SKM-1 (cell line): ENCODE measurements around the gene FSCN2.

Experiments
- DNase-seq: peaks from one replicate; lab custom pipeline; 2025; ENCODE audit not compliant: unreplicated experiment; lab: John Stamatoyannopoulos, UW

Gene FSCN2

DNA sequence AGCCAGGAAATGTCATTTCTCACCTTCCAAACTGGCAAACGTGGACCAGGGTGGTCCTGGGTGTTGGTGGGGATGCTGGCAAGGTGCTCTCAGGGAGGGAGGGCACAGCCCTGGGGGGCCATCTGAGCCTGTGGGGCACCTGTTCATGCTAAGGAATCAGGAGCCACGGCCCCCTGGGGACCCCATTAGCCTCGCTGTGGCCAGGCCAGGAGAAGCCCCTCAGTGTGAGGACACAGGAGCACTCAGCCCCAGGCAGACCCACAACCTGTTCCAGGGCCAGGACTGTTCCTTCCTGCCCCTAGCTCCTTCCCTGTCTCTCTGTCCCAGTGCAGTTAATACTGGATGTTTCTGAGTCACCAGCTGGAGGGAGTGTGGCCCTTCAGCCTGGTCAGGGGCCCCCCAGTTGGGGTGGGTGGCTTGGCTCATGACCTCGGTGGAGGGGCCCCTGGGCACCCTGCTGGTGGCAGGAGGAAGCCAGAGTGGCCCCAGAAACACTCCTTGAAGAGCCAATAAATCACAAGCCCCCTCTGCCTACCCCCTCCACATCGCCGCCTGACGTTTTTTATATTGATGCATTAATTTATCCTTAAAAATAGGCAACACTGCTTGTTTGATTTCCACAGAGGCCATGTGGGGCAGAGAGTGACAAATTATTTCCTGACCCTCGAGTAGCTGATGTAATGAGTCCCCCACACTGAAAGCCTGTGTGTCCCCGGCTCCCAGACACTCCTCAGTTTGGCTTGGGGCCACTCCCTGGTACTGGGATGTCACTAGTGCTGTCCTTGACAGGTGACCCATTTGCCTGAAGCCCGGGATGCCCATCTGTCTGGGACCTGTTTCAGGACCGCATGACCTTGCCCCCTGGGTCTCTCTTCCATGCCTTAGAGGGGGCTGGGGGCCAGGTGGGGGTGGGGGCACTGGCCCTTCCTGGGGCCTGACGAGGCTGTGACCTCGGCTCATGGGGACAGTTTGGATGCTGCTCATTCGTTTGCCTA is 37.9 kb upstream of the FSCN2 start:
- DNase-seq: no peak

DNA sequence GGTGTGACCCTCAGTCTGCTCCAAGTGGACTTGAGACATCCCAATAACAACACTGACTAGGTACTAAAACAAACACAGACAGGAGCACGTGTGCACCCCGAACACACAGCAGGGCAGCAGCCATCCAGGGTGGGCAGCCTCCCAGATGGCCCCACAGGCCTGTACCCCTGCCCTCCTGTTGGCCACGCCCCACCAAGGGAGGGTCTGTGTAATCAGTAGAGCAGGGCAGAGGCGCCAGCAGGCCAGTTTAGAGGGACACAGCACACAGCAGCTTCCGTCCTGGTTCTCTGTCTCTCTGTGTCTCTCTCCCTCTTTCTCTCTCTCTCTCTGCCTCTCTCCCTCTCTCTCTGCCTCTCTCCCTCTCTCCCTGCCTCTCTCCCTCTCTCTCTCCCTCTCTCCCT is 37.0 kb upstream of the FSCN2 start:
- DNase-seq: no peak

DNA sequence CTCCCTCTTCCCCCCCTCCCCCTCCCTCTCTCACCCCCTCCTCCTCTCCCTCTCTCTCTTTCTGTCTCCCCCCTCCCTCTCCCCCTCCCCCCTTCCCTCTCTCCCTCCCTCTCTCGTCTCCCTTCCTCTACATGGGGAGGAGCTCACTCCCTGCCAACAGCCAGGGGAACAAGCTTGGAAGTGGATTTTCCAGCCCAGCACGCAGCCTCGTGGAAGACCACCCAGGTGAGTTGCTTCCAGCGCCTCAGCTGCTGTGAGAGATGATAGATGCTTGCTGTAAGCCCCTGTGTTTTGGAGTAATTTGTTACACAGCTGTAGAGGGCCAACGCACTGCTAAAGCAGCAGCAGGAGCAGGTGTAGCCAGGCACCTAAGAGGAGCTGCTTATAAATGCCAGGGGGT is 36.4 kb upstream of the FSCN2 start:
- DNase-seq: no peak

DNA sequence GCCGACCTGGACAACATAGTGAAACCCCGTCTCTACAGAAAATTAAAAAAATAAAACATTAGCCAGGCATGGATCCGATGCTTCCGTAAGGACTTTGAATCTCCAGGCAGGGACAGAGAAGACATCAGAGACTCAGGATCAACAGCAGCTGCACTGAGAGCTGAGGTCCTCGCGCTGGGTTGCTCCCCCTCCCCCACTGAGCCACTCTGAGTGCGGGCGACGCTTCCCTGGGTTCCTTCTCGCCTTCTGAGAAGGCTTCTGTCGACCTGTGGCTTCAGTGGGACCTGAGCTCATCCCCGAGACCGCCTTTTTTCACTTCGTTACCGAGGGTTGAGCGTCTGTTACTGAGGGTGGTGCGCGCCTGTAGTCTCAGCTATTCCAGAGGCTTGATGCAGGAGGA is 36.0 kb upstream of the FSCN2 start:
- no peak for DNase-seq

DNA sequence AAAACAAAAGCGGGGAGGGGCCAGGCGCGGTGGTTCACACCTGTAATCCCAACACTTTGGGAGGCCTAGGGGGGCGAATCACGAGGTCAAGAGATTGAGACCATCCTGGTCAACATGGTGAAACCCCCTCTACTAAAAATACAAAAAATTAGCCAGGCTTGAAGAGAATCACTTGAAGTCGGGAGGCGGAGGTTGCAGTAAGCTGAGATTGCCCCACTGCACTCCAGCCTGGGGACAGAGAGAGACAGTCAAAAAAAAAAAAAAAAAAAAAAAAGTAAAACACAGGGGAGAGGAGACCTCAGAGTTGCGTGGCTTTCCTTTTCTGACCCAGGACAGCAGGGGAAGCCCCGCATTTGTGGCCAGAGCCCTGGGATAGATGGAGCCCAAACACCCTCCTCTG is 35.5 kb upstream of the FSCN2 start:
- DNase-seq: no peak

DNA sequence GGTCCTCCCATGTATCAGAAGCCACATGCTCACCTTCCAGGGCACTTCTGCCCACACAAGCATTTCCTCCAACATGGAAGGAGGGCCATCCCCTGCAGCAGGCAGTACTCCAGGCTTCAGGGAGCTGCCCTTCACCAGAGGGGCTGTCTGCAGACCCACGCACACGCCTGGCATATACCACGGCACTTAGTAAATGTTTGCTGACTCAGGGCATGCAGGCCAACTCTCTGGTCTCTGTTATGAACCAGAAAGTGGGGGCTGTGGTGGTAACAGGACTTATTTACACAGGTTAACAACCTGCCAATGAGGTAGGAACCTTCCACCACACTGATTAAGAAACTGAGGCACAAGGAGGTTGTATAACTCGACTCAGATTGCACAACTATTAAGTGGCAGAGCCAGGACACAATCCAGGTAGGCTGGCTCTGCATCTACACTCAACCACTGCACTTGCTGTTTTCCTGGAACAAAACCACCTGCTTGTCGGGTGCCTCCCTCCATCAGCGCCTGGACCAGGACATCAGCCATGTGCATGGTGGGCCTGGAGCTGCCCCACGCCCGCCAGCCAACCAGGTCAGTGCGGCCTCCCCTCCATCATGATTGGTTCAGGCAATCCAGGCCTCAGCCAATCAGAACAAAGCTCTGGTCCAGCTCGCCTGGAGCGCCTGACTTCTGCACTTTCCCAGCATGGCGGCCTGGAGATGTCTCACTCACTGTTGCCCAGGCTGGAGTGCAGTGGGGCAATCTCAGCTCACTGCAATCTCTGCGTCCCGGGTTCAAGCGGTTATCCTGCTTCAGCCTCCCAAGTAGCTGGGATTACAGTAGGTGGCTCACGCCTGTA is 34.8 kb upstream of the FSCN2 start:
- DNase-seq: no peak

DNA sequence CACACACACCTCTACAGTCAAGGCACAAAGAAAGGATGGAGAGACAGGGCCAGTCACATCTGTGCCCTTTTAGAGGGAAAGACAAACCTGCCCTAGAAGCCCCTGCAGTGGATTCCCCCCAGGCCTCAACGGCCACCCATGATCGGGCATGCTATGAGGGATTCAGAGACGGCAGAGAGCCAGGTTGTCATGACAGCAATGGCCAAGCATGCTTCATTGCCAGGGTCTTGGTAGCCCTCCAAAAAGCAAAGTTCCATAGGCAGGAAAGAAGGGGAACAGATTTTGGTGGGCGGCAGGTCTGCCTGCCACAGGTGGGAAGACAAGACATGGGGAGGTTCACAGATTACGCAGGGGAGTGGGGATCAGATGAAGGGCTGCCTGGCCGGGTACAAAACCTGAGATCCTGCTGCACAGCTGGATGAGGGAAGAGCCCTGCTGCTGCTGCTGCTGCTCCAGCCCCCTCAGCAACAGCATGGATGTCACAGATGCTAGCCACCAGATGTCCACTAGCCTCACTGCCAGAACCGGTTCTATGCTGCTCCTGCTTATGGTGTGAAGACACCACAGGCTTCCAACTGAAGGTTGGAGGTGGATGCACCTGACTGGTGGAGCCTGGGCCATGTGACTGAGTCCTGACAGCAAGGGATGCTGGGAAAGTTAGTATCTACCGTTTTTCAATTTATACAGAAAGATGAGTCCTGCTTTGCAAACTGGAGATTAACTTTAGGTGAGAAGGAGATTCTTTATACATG is 33.4 kb upstream of the FSCN2 start:
- DNase-seq: no peak

GRCh38 chr17:81498953-81499600 is 29.1 kb upstream of the FSCN2 start:
- no peak for DNase-seq

DNA sequence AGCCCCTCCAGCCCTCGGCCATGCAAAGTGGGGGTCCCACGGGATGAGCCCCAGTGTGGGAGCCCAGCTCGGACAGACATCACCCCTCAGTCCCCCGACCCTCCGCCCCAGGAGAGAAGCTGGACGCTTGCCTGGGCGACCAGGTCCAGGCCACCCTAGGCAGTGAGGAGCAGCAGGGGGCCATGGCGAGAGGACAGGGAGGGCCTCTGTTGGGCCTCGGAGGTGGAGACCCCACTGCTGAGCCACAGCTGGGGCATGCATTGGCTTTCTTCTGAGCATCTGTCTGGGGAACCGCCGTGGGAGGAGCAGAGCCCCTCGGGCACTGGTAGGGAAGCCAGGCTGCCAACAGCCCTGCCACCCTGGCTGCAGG is 28.6 kb upstream of the FSCN2 start:
- no peak for DNase-seq

- no peak for DNase-seq
These were observed 28.1 kb upstream of the FSCN2 start for GRCh38 chr17:81500047-81500446.

DNA sequence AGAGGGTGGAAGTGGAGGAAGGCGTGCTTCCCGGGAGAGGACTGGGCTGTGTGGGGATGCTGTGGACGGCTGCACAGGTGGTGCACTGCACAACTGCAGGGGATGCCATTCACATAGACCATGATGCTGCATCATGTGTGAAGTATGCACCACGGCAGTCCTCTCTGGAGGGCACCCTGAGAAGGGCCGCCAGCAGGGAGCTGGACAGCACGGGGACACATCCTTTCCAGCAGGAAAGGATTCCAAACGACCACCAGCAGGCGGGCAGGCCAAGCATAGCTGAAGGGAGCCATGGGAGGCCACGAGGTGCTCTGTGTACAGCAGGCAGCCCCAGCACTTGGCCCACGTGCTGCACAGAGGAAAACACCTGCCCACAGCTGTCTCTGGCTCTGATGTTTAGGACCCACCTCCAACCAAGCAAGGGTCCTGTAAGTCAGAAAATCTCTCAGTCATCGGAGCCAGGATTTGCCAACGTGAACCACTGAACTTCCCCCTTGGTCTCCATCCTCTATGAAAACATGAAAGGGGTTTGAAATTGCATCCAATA is 25.6 kb upstream of the FSCN2 start:
- no peak for DNase-seq

DNA sequence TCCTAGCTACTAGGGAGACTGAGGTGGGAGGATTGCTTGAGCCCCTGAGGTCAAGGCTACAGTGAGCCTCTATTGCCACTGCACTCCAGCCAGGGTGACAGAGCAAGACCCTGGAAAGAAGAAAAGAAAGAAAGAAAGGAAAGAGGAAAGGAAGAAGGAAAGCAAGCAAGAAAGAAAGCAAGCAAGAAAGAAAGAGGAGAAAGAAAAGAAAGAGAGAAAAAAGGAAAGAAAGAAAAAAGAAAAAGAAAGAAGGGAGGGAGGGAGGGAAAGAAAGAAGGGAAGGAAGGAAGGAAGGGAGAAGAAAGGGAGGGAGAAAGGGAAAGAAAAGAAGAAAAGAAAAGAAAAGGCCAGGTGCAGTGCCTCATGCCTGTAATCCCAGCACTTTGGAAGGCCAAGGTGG is 24.6 kb upstream of the FSCN2 start:
- DNase-seq: no peak

- no peak for DNase-seq
These were observed 19.5 kb upstream of the FSCN2 start for GRCh38 chr17:81508639-81509206.

GRCh38 chr17:81509207-81509971 is 18.8 kb upstream of the FSCN2 start:
- no peak for DNase-seq

- DNase-seq: no peak
These were observed 18.0 kb upstream of the FSCN2 start for GRCh38 chr17:81509972-81510784.

- no peak for DNase-seq
These were observed 17.2 kb upstream of the FSCN2 start for GRCh38 chr17:81510785-81511553.

DNA sequence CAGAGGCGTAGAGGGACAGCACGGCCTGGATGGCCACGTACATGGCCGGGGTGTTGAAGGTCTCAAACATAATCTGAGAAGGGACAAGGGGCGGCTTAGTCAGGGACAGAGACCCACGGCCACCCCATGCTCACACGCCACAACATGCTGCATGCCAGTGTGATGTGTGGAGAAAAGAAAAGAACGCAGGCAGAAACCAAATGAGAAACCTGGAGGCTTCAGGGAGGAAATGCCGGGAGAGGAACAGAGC is 16.7 kb upstream of the FSCN2 start:
- DNase-seq: no peak
